ENCODE measurements around the gene YLPM1.

DNA sequence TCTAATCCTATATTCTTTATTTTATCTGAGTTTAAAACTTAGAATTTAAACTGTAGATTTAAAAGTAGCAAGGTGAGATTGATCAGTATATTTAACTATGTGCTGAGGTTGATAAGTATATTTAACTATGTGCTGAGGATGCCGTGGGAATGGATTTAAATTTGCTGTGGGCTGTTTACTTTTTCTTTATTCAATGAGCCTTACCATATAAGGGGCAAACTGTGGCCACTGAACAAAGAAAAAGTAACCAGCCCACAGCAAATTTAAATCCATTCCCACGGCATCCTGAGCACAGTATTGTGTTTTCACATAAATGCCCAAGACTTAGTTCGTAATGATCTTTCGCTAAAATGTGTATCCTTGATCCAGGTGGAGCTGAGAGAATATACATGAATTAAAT lies 69.7 kb downstream of the YLPM1 start:
- TF ChIP-seq CTCF (conservative IDR thresholded peaks at IDR 0.05; ENCODE audit: low read depth, low read length) (no peak), EZH2 (IDR thresholded peaks at IDR 0.05; ENCODE audit: borderline replicate concordance, low read depth, low read length, poor library complexity, severe bottlenecking) (no peak)

Measured in A673 (cell line).